Measurements from ENCODE around the gene PMPCA. TPM values are rescaled to one million over a fixed set of nuclear protein-coding genes. Genes with fewer than 3 reads are reported as not detected.
"Not testable (repeated sequence)": the region's sequence is repeated elsewhere in the genome, so short reads cannot be mapped to it uniquely, and the experiment has no call there.

PMPCA gene
- polyA plus RNA-seq, 4 donors: 38.7 to 70.2 (median 57.9) TPM

GRCh38 chr9:136409557-136410455, 652 bp upstream of the PMPCA start:
- no peak for DNase-seq (ENCODE audit: low read depth in 4 of 4, low spot score in 3 of 4)

- DNase-seq (ENCODE audit: low read depth in 4 of 4, low spot score in 3 of 4): no peak
Observed at GRCh38 chr9:136411378-136411777, 920 bp downstream of the PMPCA start.

GRCh38 chr9:136412962-136413361, 2.5 kb downstream of the PMPCA start:
- DNase-seq (ENCODE audit: low read depth in 4 of 4, low spot score in 3 of 4): no peak

GRCh38 chr9:136416427-136416826, 6.0 kb downstream of the PMPCA start:
- no peak for DNase-seq (ENCODE audit: low read depth in 4 of 4, low spot score in 3 of 4)

- DNase-seq (ENCODE audit: low read depth in 4 of 4, low spot score in 3 of 4): no peak
Observed at GRCh38 chr9:136416914-136417313, 6.5 kb downstream of the PMPCA start.

GRCh38 chr9:136418182-136419091, 8.0 kb downstream of the PMPCA start:
- no peak for DNase-seq (ENCODE audit: low read depth in 4 of 4, low spot score in 3 of 4)

- DNase-seq (ENCODE audit: low read depth in 4 of 4, low spot score in 3 of 4): no peak
Observed at GRCh38 chr9:136419092-136419420, 8.6 kb downstream of the PMPCA start.

- DNase-seq (ENCODE audit: low read depth in 4 of 4, low spot score in 3 of 4): no peak
Observed at GRCh38 chr9:136421791-136422190, 11.3 kb downstream of the PMPCA start.

GRCh38 chr9:136422876-136423275, 12.4 kb downstream of the PMPCA start:
- no peak for DNase-seq (ENCODE audit: low read depth in 4 of 4, low spot score in 3 of 4)

- DNase-seq (ENCODE audit: low read depth in 4 of 4, low spot score in 3 of 4): no peak
Observed at GRCh38 chr9:136423432-136424146, 13.1 kb downstream of the PMPCA start.

- no peak for DNase-seq (ENCODE audit: low read depth in 4 of 4, low spot score in 3 of 4)
Observed at GRCh38 chr9:136424750-136425362, 14.4 kb downstream of the PMPCA start.

- DNase-seq (ENCODE audit: low read depth in 4 of 4, low spot score in 3 of 4): not testable (repeated sequence)
Observed at GRCh38 chr9:136425367-136425766, 14.9 kb downstream of the PMPCA start.

- no peak for DNase-seq (ENCODE audit: low read depth in 4 of 4, low spot score in 3 of 4)
Observed at GRCh38 chr9:136426787-136427186, 16.3 kb downstream of the PMPCA start.

GRCh38 chr9:136429075-136429628, 18.7 kb downstream of the PMPCA start:
- no peak for DNase-seq (ENCODE audit: low read depth in 4 of 4, low spot score in 3 of 4)

GRCh38 chr9:136429683-136430491, 19.4 kb downstream of the PMPCA start:
- DNase-seq (ENCODE audit: low read depth in 4 of 4, low spot score in 3 of 4): no peak

- no peak for DNase-seq (ENCODE audit: low read depth in 4 of 4, low spot score in 3 of 4)
Observed at GRCh38 chr9:136430588-136431234, 20.3 kb downstream of the PMPCA start.

- DNase-seq (ENCODE audit: low read depth in 4 of 4, low spot score in 3 of 4): no peak
Observed at GRCh38 chr9:136431782-136432350, 21.4 kb downstream of the PMPCA start.

GRCh38 chr9:136432591-136432990, 22.1 kb downstream of the PMPCA start:
- no peak for DNase-seq (ENCODE audit: low read depth in 4 of 4, low spot score in 3 of 4)
